HG03060 (cell line): ENCODE measurements around the gene OR6A2.

Source experiments
- ATAC-seq: cut with Tn5 transposase; IDR thresholded peaks from one replicate; pipeline ENCODE4 v1.9.1; 2021; ENCODE audit warnings: low read depth, moderate number of reproducible peaks; ENCODE audit not compliant: unreplicated experiment

Gene OR6A2

DNA sequence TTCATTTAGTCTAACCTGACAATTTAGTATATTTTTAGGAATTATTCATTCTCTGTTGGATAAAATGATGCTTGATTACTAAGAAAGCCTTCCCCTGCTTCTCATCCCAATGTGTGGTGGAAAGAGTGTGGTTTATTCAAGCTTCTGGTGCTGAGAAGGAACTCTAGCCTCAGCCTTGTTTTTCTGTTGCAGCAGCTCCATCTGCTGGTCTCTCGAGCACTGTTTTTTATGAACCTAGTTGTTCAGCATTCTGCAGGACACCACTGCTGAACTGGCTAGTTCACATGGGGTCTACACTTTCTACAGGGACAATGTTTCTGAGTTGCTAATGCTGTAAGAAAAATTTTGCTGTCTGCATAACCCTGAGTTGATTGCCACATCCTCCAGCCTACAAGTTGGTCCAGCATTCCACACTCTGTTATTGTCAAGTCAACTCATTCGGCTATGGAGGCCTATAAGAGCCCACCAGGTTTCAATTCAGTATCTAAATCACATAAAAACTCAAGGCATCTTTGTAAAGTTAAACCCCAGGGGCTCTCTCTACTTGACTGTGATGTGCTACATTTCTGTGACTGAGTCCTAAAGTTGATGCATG is 42.0 kb downstream of the OR6A2 start:
- peak; percentile 60 for ATAC-seq

DNA sequence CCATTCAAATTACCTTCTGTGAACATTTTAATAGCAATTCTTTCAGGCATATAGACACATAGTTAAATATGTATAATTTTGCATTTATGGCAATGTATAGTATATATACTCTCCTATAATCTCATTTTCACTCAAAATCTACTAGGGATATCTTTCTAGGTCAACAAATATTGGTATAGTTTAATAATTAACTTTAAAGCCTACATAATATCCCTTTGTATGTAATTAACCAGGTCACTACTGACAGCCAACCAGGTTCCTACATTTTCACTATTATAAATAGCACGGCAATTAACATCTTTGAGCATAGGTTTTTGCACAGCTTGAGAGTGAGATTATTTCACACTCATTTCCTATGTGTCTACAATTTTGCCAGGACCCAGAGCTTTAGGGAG is 43.5 kb downstream of the OR6A2 start:
- no peak for ATAC-seq

DNA sequence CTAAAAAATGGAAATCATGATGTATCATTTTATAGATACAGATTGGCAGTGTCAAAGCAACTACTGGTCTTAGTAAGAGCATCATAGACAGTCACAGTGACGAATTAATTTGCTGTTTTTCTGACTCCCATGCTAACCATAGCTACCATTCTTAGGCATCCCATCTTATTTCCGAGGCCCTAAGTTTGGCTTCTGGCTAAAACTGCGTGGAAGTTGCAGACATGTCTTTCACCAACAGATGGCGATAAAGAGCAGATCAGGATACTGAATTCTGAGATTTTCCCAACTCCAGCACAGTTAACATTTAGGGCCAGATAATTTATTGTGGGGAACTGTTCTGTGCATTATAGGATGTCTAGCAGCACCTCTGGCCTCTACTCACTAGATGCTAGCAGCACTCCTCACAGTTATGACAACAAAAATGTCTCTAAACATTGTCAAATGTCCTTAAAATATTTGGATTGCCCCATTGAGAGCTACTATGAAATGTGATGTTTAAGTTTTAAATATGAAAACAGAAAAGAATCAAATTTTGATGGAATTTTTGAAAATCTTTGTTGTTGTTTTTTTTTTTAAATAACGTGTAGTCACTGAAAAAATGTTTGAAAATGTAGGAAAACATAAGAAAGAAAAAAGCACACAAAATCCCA is 44.1 kb downstream of the OR6A2 start:
- ATAC-seq, result no peak

DNA sequence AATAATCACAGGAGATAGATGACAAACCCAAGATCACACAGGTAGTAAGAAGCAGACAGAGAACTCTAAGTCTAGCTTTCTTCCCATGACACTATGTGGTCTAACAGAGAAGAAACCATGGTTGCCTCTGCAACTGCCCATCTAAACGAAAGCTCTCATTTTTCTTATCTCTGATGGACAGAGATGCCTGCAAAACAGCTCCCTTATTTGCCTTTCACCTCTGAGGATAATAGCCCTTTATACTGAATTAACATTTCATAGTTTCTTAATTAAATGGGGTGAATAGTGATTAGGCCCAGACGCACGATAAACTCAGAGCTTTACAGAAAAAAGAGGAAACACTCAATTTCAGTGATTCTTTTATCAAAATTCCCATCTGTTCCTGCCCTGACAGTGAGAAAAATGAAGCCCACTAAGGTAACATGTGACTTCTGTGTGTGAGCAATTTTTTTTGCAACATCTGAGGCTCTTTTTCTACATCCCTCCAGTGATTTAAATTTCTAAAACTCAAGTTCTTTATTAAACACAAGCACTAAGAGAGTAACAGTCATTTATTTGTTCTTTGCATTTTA is 52.3 kb downstream of the OR6A2 start:
- ATAC-seq, result no peak

DNA sequence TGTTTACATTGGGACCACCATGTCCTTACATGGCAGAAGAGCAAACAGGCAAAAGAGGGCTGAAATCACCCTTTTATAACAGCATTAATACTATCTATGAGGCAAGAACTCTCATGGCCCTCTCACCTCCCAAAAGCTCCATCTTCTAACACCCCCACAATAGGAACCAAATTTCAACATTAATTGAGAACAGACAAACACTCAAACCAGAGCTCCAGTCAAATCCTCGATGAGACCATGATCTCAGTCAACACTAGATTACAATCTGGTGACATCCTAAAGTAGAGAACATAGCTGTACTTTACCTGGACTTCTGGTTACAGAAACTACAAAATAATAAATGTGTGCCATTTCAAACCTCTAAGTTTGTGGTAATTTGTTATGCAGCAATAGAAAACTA is 52.9 kb downstream of the OR6A2 start:
- no peak for ATAC-seq

DNA sequence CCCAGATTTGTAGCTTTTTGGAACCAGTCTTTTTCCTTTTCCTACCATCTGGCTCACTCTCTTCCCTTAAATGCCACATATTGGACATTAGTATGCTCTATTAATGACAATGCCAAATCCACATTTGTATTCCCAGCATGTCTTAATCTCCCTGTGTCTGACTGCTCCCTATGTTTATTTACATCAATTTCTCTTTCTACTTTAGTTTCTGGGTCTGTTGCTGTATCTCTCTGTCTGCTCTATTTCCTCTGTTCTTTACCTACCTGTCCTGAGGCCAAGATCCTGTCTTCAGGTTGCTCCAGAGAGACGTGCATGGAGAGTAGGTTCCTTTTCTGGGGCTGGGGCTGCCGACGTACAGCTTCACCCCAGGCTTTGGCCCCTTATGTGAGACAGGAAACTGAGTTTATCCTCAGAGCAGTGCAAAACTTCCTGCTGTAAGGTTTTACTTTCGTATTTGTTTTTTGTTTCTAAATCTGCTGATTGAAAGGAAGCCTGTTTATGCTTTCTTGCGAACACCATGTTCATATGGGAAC is 53.3 kb downstream of the OR6A2 start:
- ATAC-seq, result peak; percentile 68

DNA sequence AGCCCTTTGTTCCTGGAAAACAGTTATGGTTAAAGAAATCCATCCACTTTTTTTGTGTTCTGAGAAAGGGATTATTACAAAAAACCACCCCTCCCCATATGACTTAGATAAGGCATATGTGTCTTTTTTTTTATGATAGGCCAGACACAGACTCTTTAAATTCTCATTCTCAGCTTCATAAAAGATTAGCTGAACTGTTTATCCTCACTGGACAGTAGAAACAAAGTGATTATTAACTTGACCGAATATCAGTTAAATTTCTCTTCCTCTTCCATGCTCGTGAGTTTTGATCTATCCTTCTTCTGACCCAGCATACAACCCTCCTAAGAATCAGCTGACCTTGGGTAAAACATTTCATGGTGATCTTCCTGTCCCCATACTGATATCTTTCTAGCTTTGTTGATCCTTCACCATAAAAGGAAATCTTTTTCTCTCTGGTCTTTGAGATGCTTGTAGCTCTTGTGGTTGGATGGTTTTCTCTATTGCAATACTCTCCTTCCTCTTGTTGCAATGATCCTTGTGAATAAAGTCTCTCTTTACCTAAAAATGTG is 53.9 kb downstream of the OR6A2 start:
- peak; percentile 45 for ATAC-seq

DNA sequence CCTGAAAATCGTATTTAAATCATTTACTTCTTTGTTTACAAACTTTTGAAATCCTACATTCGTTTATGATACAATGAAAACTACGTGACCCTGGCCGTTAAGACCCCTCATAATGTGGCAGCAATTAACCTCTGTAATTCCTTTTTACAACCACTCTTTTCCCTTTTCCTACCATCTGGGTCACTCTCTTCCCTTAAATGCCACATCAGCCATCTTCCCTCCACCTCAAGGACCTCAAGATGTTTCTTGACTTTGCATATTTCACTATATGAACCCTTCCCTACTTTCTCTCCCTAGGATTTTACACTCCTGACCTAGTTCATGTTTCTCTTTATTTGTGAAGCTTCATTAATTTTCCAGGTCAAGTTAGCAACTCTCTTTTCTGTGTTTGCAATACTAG is 54.5 kb downstream of the OR6A2 start:
- ATAC-seq, result no peak

DNA sequence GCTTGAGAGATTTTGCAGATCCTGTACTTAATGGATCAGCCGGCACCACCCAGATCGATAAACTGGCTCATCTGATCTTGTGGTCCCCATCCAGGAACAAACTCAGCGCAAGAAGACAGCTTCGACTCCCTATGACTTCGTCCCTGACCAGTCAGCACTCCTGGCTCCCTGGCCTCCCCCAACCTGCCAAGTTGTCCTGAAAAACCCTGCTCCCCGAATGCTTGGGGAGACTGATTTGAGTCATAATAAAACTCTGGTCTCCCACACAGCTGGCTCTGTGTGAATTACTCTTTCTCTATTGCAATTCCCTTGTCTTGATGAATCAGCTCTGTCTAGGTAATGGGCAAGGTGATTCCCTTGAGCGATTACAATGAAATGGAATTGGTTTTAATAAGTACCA is 57.2 kb downstream of the OR6A2 start:
- no peak for ATAC-seq
